K562 (cell line): Measurements from ENCODE around the gene PLA2R1. TPM values are rescaled to one million over a fixed set of nuclear protein-coding genes. Genes with fewer than 3 reads are reported as not detected.

Source experiments
- ATAC-seq: fragments of 200-7000 bp; cut with Tn5 transposase; 3 replicates; pipeline ENCODE4 v1.9.1; 2020; ENCODE audit warnings: moderate library complexity
- BruUV-seq: library from RNA; stranded (reverse); fragments of 400-500 nt; replicated peaks from 2 replicates; lab custom pipeline; 2021; lab: Mats Ljungman, UMichigan
- CTCF ChIA-PET: fragments of 300-600 bp; formaldehyde crosslinking; extraction: SDS; loops from one replicate; lab custom pipeline; 2021; ENCODE audit warnings: low intra/inter-chr PET ratio; lab: Yijun Ruan, JAX
- POLR2A ChIA-PET: fragments of 300-600, 350-650 bp; sonication (Branson Sonifier 250); formaldehyde crosslinking; extraction: SDS; loops from one replicate; lab custom pipeline; 2021; ENCODE audit warnings: antibody characterized with exemption, inconsistent platforms; lab: Yijun Ruan, JAX
- DNase-seq, 4 experiments: peaks; one replicate each; pipeline versions ENCODE4 v3.0.0 to v3.0.0-alpha.2; 2011 to 2018; ENCODE audit warnings: low spot score in 3 of 4, mixed read lengths in 3 of 4; ENCODE audit errors: extremely low read depth in 1 of 4
- FAIRE-seq: peaks from 2 replicates; lab custom pipeline; 2011; peaks lifted over from hg19 to GRCh38; lab: Jason Lieb, UNC
- H2AFZ ChIP-seq: 2 replicates; pipeline ENCODE4 v1.6.0; 2011; ENCODE audit warnings: low read depth, low read length, control low read depth, inconsistent platforms
- H3K27ac ChIP-seq: fragments of 200-600 bp; 3 replicates; pipeline ENCODE4 v1.8.0; 2011; ENCODE audit warnings: low read depth, mild to moderate bottlenecking, control low read depth, inconsistent platforms, low read length, moderate library complexity, mixed read lengths; ENCODE audit errors: extremely low read depth
- H3K27me3 ChIP-seq, 2 experiments: fragments of 300-600 bp in 1 of 2; 2 replicates in 1 of 2; 3 replicates in 1 of 2; pipeline versions ENCODE4 v1.6.0 to v1.8.0; 2011; ENCODE audit warnings: inconsistent platforms in 2 of 2, low read length in 2 of 2, mild to moderate bottlenecking in 1 of 2, mixed read lengths in 1 of 2, moderate library complexity in 1 of 2; ENCODE audit not compliant: control insufficient read depth in 2 of 2, insufficient read depth in 2 of 2
- H3K36me3 ChIP-seq: fragments of 300-600 bp; 3 replicates; pipeline ENCODE4 v1.8.0; 2011; ENCODE audit warnings: mild to moderate bottlenecking, low read length, inconsistent platforms; ENCODE audit not compliant: control insufficient read depth, insufficient read depth
- H3K4me1 ChIP-seq, 2 experiments: fragments of 200-600 bp in 1 of 2; replicated peaks in 1 of 2; 2 replicates in 1 of 2; 3 replicates in 1 of 2; pipeline versions ENCODE4 v1.5.1 to v1.8.0; 2011; ENCODE audit warnings: inconsistent platforms in 2 of 2, low read length in 2 of 2, mild to moderate bottlenecking in 1 of 2, mixed read lengths in 1 of 2, moderate library complexity in 1 of 2; ENCODE audit not compliant: control insufficient read depth in 2 of 2, insufficient read depth in 2 of 2
- H3K4me2 ChIP-seq: 2 replicates; pipeline ENCODE4 v1.6.1; 2011; ENCODE audit warnings: low read length, control low read depth, inconsistent platforms, mixed read lengths; ENCODE audit not compliant: insufficient read depth
- H3K4me3 ChIP-seq: fragments of 200-600 bp; sonication (generic), shearing (Covaris generic); 2 replicates; pipeline ENCODE4 v1.5.1; 2016; ENCODE audit warnings: control low read depth, inconsistent platforms
- H3K79me2 ChIP-seq: fragments of 200-600 bp; 3 replicates; pipeline ENCODE4 v1.8.0; 2011; ENCODE audit warnings: low read length, inconsistent platforms; ENCODE audit not compliant: control insufficient read depth, insufficient read depth
- H3K9ac ChIP-seq, 2 experiments: 2 replicates each; pipeline versions ENCODE4 v1.6.0 to v1.6.1; 2011; ENCODE audit warnings: low read depth in 2 of 2, low read length in 2 of 2, control low read depth in 1 of 2, inconsistent platforms in 1 of 2, mild to moderate bottlenecking in 1 of 2, mixed read lengths in 1 of 2; ENCODE audit not compliant: insufficient read depth in 1 of 2
- H3K9me1 ChIP-seq: one replicate; pipeline ENCODE4 v1.6.0; 2011; ENCODE audit warnings: inconsistent platforms, mild to moderate bottlenecking, low read length, moderate library complexity; ENCODE audit not compliant: control insufficient read depth, insufficient read depth
- H3K9me3 ChIP-seq: replicated peaks from 2 replicates; pipeline ENCODE4 v1.5.1; 2011; ENCODE audit warnings: low read depth, low read length, inconsistent platforms; ENCODE audit not compliant: control insufficient read depth, insufficient read depth
- H4K20me1 ChIP-seq: replicated peaks from 2 replicates; pipeline ENCODE4 v1.6.1; 2011; ENCODE audit warnings: low read length, inconsistent platforms, mixed read lengths; ENCODE audit not compliant: control insufficient read depth, insufficient read depth
- ARID3A ChIP-seq: IDR thresholded peaks from 2 replicates; pipeline ENCODE4 v1.6.1; 2012; ENCODE audit warnings: low read depth, low read length, improper control_type of control experiment, borderline replicate concordance
- BMI1 ChIP-seq: fragments of 150-350 bp; IDR thresholded peaks from 2 replicates; pipeline ENCODE4 v1.6.1; 2014; ENCODE audit warnings: low read length
- FIP1L1 ChIP-seq: fragments of 200-400 bp; formaldehyde crosslinking; IDR thresholded peaks from 2 replicates; pipeline ENCODE4 v1.6.1; 2018; ENCODE audit warnings: mild to moderate bottlenecking, low read depth, low read length; ENCODE audit not compliant: poor library complexity, severe bottlenecking
- FOXP1 ChIP-seq: sonication (generic); formaldehyde crosslinking; IDR thresholded peaks from 2 replicates; pipeline ENCODE4 v1.8.0; 2022; ENCODE audit warnings: mild to moderate bottlenecking, missing genetic modification reagents
- MTA1 ChIP-seq: fragments of 450-650 bp; IDR thresholded peaks from 2 replicates; pipeline ENCODE4 v1.6.1; 2017; ENCODE audit warnings: borderline replicate concordance
- RFX7 ChIP-seq: fragments of 250-450 bp; sonication (Bioruptor Pico); IDR thresholded peaks from 2 replicates; pipeline ENCODE4 v1.5.1; 2021; ENCODE audit warnings: mild to moderate bottlenecking
- SNRNP70 ChIP-seq: fragments of 200-400 bp; formaldehyde crosslinking; optimal IDR thresholded peaks from 2 replicates; pipeline ENCODE3; 2017; ENCODE audit warnings: low read depth, low read length
- STAT6 ChIP-seq: sonication (generic); formaldehyde crosslinking; IDR thresholded peaks from 2 replicates; pipeline ENCODE4 v1.8.1; 2023; ENCODE audit warnings: mild to moderate bottlenecking, missing genetic modification reagents
- TFAM ChIP-seq: fragments of 250-450 bp; sonication (Bioruptor Pico); conservative IDR thresholded peaks from 2 replicates; pipeline ENCODE4 v1.5.0; 2021; ENCODE audit warnings: mild to moderate bottlenecking, moderate library complexity
- U2AF2 ChIP-seq: fragments of 200-400 bp; formaldehyde crosslinking; optimal IDR thresholded peaks from 2 replicates; pipeline ENCODE3; 2017; ENCODE audit warnings: low read depth, mild to moderate bottlenecking, low read length
- ZKSCAN3 ChIP-seq: fragments of 250-450 bp; sonication (Bioruptor Pico); IDR thresholded peaks from 2 replicates; pipeline ENCODE4 v1.4.0; 2020
- ZNF124 ChIP-seq: sonication (generic); formaldehyde crosslinking; IDR thresholded peaks from 2 replicates; pipeline ENCODE4 v1.8.1; 2022; ENCODE audit warnings: missing genetic modification reagents
- ZNF23 ChIP-seq: fragments of 250-450 bp; sonication (Bioruptor Pico); IDR thresholded peaks from 2 replicates; pipeline ENCODE4 v1.4.0; 2020; ENCODE audit warnings: mild to moderate bottlenecking
- ZNF431 ChIP-seq: sonication (generic); formaldehyde crosslinking; IDR thresholded peaks from 2 replicates; pipeline ENCODE4 v1.8.0; 2022; ENCODE audit warnings: mild to moderate bottlenecking, missing genetic modification reagents
- ZNF551 ChIP-seq: fragments of 250-450 bp; sonication (Bioruptor Pico); IDR thresholded peaks from 2 replicates; pipeline ENCODE4 v1.5.0; 2021; ENCODE audit warnings: mild to moderate bottlenecking, moderate library complexity
- WGBS: fragments of 100-300 bp; shearing (Covaris generic); methylation state at CpG from one replicate; pipeline ENCODE4 v1.1.6; 2016; ENCODE audit warnings: low coverage, mixed read lengths; ENCODE audit not compliant: insufficient coverage; ENCODE audit errors: missing lambda C conversion rate; 5-methylcytosine and 5-hydroxymethylcytosine counted together
- in situ Hi-C: fragments of 300-500 bp; cut with MboI; formaldehyde crosslinking; loops from 4 replicates; pipeline ENCODE4 v1.15.0; 2018; ENCODE audit warnings: inconsistent platforms, mixed read lengths
- intact Hi-C: fragments of 100-400 bp; cut with micrococcal nuclease; formaldehyde crosslinking; loops from 2 replicates; pipeline ENCODE4 v1.14.2; 2022
- polyA plus RNA-seq, 8 experiments: library from polyadenylated mRNA; depleted of rRNA in 4 of 8; stranded (reverse) in 5 of 8; unstranded in 3 of 8; fragments of >200 nt; fragmentation: Nextera tagmentation in 2 of 8; fragmentation: Illumina TruSeq in 1 of 8; extraction: Ambion mirVana in 2 of 8; extraction: Trizol in 1 of 8; gene quantifications; 2 replicates each; pipeline versions ENCODE4 v1.2.1 to v1.2.3, GENCODE V29; 2011 to 2014; ENCODE audit warnings: inconsistent platforms in 1 of 8, missing spikeins in 1 of 8
- total RNA-seq, 7 experiments: library from RNA; depleted of rRNA in 6 of 7; stranded (reverse); fragments of >200 nt in 6 of 7; fragmentation: Illumina TruSeq in 2 of 7; extraction: Trizol in 2 of 7; gene quantifications; 2 replicates each; pipeline versions ENCODE4 v1.2.1 to v1.2.3, GENCODE V29; 2011 to 2021; ENCODE audit warnings: low replicate concordance in 1 of 7

PLA2R1 gene
- total and polyA plus RNA-seq, 9 of the 15 experiments (the other 6 are each of a cell fraction or from before 2014, with no cell fraction given), result not detected

- intact Hi-C loops, result no loop called here
Measured at GRCh38 chr2:160042054-160042453, 20.4 kb downstream of the PLA2R1 start.

More at GRCh38 chr2:160042054-160042453, 20.4 kb downstream of the PLA2R1 start:
- ATAC-seq (no peak), FAIRE-seq (no peak), DNase-seq (no peak)
- Histone ChIP-seq H3K4me2 (no peak overlapping the region), H3K36me3 (no peaks in the 10 kb centered on the region), H2AFZ (no peak overlapping the region), H3K9me3 (no peaks in the 10 kb centered on the region), H4K20me1 (no peaks in the 10 kb centered on the region), H3K9me1 (no peaks in the 10 kb centered on the region), H3K79me2 (no peaks in the 10 kb centered on the region), H3K4me3 (no peak overlapping the region), H3K9ac (no peak overlapping the region), H3K27me3 (peaks cover 4 to 13% of the 10 kb centered on the region in 2 experiments; a peak in 1 of 5 replicates), H3K27ac (no peak overlapping the region), H3K4me1 (no peaks in the 10 kb centered on the region)
- in situ Hi-C loops, result no loop called here
- TF ChIP-seq FIP1L1 (no peak), ZKSCAN3 (CRISPR knock-in tag) (no peak), RFX7 (no peak), MTA1 (no peak), FOXP1 (CRISPR knock-in tag) (no peak), STAT6 (CRISPR knock-in tag) (no peak), SNRNP70 (no peak), ARID3A (no peak), ZNF124 (CRISPR knock-in tag) (no peak), U2AF2 (no peak), TFAM (no peak), BMI1 (no peak), ZNF23 (CRISPR knock-in tag) (no peak), ZNF431 (CRISPR knock-in tag) (no peak), ZNF551 (no peak)
- ChIA-PET POLR2A (no interaction called here), CTCF (no interaction called here)
- 2% methylated on average over 7 of the region's 7 CpGs for WGBS
- BruUV-seq, result no TSS peak
